Stimulated activated CD4-positive, alpha-beta T cell treated with anti-CD3 and anti-CD28 coated beads, Interleukin-4, amount 100 ng/mL, for 48 hours (primary cell): ENCODE data around the gene SLC28A1.

Experiments
- DNase-seq, 2 donors: peaks; one replicate each; pipeline ENCODE4 v3.0.0-alpha.2; 2020; ENCODE audit warnings: low read depth in 2 of 2

The SLC28A1 gene

DNA sequence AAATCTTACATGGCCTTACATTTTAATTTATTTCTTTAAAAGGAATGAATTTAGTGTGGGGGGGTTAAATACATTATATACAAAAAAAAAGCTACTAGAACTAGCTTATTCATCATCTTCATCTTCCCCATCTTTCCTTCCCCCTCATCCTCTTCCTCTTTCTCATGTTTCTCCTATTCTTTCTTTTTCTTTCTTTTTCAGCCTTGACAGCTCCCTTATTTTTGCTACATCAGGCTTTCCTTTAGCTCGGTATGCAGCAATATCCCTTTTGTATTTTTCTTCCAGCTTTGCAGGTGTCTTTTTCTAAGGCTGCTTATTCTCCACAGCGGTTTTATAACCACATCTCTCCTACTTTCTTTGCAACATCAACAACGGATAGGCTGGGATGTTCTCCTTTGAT is 55.9 kb downstream of the SLC28A1 start:
- no peak for DNase-seq

DNA sequence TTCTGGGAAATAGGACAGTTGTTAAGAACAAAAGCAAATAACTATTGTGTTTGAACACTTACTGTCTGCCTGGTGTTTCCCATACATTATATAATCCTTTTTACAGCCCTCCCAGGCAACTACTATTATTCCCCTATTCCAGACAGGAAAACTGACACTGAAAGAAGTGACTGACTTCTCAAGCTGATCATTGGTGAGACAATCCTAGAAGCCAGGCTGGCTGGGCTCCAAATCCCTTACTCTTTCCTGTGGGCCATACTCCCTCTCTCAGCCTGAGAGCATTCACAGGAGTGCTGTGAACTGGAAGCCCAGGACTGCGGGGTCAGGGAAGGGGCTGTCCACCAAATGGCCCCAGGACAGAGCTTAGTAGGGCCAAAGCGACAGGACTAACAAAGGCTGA is 58.0 kb downstream of the SLC28A1 start:
- no peak for DNase-seq

DNA sequence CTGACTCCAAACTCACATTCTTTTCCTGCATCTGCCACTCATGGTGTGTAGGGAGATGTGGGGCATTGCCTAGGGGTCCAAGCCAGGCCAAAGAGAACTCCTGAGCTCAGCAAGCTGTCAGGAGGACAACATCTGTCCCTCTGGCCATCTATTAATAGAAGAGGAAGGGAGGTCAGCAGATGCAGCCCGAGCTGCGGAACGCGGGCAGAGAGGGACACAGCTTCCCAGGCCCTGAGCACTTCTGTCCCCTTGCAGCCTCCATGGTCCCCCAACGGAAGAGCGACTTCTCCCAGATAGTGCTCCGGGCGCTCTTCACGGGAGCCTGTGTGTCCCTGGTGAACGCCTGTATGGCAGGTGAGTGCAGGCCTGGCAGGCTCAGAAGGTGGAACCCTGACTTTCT is 59.8 kb downstream of the SLC28A1 start:
- no peak for DNase-seq

DNA sequence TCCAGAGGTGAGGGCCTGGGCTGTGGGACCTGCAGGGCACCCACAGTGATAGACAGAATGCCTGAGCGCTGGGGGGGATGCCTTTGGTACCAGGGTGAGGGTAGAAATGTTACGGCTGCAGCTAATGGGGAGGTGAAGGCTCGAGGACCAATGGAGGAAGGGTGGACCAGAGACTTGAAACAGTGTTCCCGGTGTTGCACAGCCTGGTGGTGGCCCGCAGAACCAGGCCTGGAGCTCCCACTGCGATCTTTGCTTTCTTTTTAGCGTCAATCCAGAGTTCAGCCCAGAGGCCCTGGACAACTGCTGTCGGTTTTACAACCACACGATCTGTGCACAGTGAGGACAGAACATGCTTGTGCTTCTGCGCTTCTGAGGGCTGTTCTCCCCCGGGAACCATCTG is 60.4 kb downstream of the SLC28A1 start:
- DNase-seq = no peak

- no peak for DNase-seq
These were observed 62.5 kb downstream of the SLC28A1 start for GRCh38 chr15:84946772-84947489.

GRCh38 chr15:84947947-84948830 is 63.7 kb downstream of the SLC28A1 start:
- DNase-seq = no peak

- DNase-seq = no peak
These were observed 64.6 kb downstream of the SLC28A1 start for GRCh38 chr15:84949043-84949442.

- no peak for DNase-seq
These were observed 65.5 kb downstream of the SLC28A1 start for GRCh38 chr15:84949845-84950569.

- DNase-seq = no peak
These were observed 66.2 kb downstream of the SLC28A1 start for GRCh38 chr15:84950570-84951111.

DNA sequence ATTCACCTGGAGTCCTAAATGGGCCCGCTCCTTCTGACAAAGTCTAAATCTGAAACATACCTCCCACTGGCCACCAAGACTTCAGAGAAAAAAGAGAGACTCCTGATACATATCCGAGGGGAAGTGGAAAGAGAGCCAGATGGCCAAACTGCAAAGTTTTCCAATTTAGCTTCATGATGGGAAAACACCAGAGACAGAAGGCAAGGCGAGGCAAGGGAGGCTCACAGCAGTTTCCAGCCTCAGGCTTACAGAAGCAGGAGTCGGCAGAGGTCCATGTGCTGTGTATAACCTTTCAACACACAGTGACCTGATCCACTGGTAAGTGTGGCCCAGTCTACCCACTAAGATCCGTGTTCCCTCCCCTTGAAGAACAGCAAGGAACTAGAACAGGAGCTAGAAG is 67.3 kb downstream of the SLC28A1 start:
- no peak for DNase-seq

- no peak for DNase-seq
These were observed 68.7 kb downstream of the SLC28A1 start for GRCh38 chr15:84953136-84953535.

- DNase-seq = no peak
These were observed 69.3 kb downstream of the SLC28A1 start for GRCh38 chr15:84953726-84954125.

GRCh38 chr15:84955089-84955848 is 70.8 kb downstream of the SLC28A1 start:
- peak; percentile 10 to 18 for DNase-seq

- DNase-seq = no peak
These were observed 71.7 kb downstream of the SLC28A1 start for GRCh38 chr15:84956199-84956598.

GRCh38 chr15:84960391-84961113 is 76.1 kb downstream of the SLC28A1 start:
- no peak for DNase-seq

GRCh38 chr15:84961114-84961452 is 76.6 kb downstream of the SLC28A1 start:
- no peak for DNase-seq

- DNase-seq = no peak
These were observed 77.2 kb downstream of the SLC28A1 start for GRCh38 chr15:84961707-84962106.

- no peak for DNase-seq
These were observed 78.5 kb downstream of the SLC28A1 start for GRCh38 chr15:84962955-84963354.

GRCh38 chr15:84967380-84967779 is 82.9 kb downstream of the SLC28A1 start:
- no peak for DNase-seq

GRCh38 chr15:84968301-84968700 is 83.8 kb downstream of the SLC28A1 start:
- no peak for DNase-seq

DNA sequence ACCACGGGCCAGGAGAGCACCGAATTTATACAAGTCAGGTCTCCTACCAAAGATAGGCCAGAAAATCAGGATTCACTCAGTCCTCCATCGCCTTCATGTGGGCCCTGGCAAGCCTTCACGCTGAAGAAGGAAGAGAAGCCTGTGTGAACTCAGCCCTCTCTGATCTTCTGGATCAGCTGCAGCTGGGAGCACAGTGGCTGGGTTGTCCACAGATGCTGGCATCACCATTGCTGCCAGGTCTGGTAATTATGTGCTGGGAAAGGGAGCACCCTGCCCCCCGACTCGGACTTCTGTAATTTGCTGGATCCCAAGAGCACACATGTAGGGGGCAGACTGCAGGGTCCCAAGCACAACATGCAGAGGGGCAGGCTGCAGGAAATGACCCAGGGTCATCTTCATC is 84.8 kb downstream of the SLC28A1 start:
- no peak for DNase-seq
